Lower lobe of right lung (tissue), 2 donors: ENCODE data around the gene PNPLA1. TPM values are rescaled to one million over a fixed set of nuclear protein-coding genes. Genes with fewer than 3 reads are reported as not detected.
A peak's percentile ranks its signal among the peaks of the same experiment; 100 is the strongest.

Experiments
- ATAC-seq, 2 donors: fragments of 200-7000 bp; cut with Tn5 transposase; one replicate each; pipeline ENCODE4 v1.9.1; 2020 to 2022; ENCODE audit warnings: mild to moderate bottlenecking in 2 of 2, moderate library complexity in 2 of 2
- DNase-seq: peaks from one replicate; pipeline ENCODE4 v3.0.0-alpha.2; 2020
- H3K27ac ChIP-seq: fragments of 200-600 bp; one replicate; pipeline ENCODE4 v1.8.0; 2022
- H3K27me3 ChIP-seq: fragments of 200-600 bp; one replicate; pipeline ENCODE4 v1.8.0; 2022; ENCODE audit warnings: low read depth
- H3K36me3 ChIP-seq: fragments of 200-600 bp; one replicate; pipeline ENCODE4 v1.8.0; 2022; ENCODE audit warnings: mild to moderate bottlenecking
- H3K4me1 ChIP-seq: fragments of 200-600 bp; one replicate; pipeline ENCODE4 v1.8.0; 2022
- H3K4me3 ChIP-seq: fragments of 200-600 bp; one replicate; pipeline ENCODE4 v1.8.0; 2022; ENCODE audit warnings: mild to moderate bottlenecking
- H3K9me3 ChIP-seq: fragments of 200-600 bp; one replicate; pipeline ENCODE4 v1.8.0; 2022
- intact Hi-C: fragments of 100-400 bp; cut with DNase I; formaldehyde crosslinking; loops from one replicate; pipeline ENCODE4 v1.11.0; 2022
- total RNA-seq: library from RNA; stranded (reverse); fragmentation: NEBNext Ultra II Directional; extraction: Animal tissue kit (Norgen Biotek cat#: 25700); gene quantifications from one replicate; pipeline ENCODE4 v1.2.1, GENCODE V29; 2021
- TF ChIP-seq, protein P1 (sequence below): fragments of 200-600 bp; IDR thresholded peaks from one replicate; pipeline ENCODE4 v1.8.0; 2022; ENCODE audit warnings: antibody characterized with exemption, mild to moderate bottlenecking
- donor health status: DM: no; HTN: yes; CAD: no; lungs with severe emphysema.

Gene PNPLA1
- total RNA-seq, 1 donor from 2014 or later, result 0.27 TPM

GRCh38 chr6:36247693-36248092, 22.2 kb upstream of the PNPLA1 start:
- intact Hi-C loops, result no loop called here
- ATAC-seq, result no peak
- Histone ChIP-seq H3K4me1 (peaks cover 9% of the 10 kb centered on the region), H3K4me3 (no peak overlapping the region), H3K27me3 (no peaks in the 10 kb centered on the region), H3K27ac (peak overlapping the region; percentile 11), H3K9me3 (no peaks in the 10 kb centered on the region), H3K36me3 (no peaks in the 10 kb centered on the region)
- TF ChIP-seq, protein P1, sequence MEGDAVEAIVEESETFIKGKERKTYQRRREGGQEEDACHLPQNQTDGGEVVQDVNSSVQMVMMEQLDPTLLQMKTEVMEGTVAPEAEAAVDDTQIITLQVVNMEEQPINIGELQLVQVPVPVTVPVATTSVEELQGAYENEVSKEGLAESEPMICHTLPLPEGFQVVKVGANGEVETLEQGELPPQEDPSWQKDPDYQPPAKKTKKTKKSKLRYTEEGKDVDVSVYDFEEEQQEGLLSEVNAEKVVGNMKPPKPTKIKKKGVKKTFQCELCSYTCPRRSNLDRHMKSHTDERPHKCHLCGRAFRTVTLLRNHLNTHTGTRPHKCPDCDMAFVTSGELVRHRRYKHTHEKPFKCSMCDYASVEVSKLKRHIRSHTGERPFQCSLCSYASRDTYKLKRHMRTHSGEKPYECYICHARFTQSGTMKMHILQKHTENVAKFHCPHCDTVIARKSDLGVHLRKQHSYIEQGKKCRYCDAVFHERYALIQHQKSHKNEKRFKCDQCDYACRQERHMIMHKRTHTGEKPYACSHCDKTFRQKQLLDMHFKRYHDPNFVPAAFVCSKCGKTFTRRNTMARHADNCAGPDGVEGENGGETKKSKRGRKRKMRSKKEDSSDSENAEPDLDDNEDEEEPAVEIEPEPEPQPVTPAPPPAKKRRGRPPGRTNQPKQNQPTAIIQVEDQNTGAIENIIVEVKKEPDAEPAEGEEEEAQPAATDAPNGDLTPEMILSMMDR, result no peak
- DNase-seq, result no peak

- H3K36me3 ChIP-seq, result no peaks in the 10 kb centered on the region
- H3K9me3 ChIP-seq, result no peaks in the 10 kb centered on the region
- ATAC-seq (no peak), DNase-seq (no peak)
- H3K4me1 ChIP-seq, result peaks cover 9% of the 10 kb centered on the region
- intact Hi-C loops, result no loop called here
- TF ChIP-seq, protein P1, result no peak
- H3K27ac ChIP-seq, result no peak overlapping the region
- H3K27me3 ChIP-seq, result no peaks in the 10 kb centered on the region
- H3K4me3 ChIP-seq, result no peak overlapping the region
Measured at GRCh38 chr6:36248980-36249379, 20.9 kb upstream of the PNPLA1 start.

DNA sequence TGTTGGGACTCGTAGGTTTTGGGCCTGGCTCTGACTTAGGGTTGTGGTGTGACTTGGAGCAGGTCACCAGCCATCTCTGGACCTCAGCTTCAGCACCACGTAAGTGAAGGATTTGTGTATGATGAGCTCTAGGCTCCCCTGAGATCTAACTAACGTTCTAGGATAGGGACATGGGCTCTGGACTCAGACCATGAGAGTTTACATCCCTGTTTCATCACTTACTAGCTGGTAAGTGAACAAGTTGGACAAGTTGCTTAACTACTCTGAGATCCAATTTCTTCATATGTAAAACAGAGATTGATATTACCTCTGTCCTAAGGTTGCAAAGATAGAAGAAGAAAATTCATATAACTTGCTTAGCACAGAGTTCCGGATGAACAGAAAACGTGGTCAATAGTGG, 20.3 kb upstream of the PNPLA1 start:
- TF ChIP-seq, protein P1, result no peak
- H3K9me3 ChIP-seq, result no peaks in the 10 kb centered on the region
- no peak for ATAC-seq
- intact Hi-C loops, result no loop called here
- no peaks in the 10 kb centered on the region for H3K27me3 ChIP-seq
- no peaks in the 10 kb centered on the region for H3K36me3 ChIP-seq
- no peak for DNase-seq
- H3K27ac ChIP-seq, result no peak overlapping the region
- H3K4me3 ChIP-seq, result no peak overlapping the region
- peaks cover 9% of the 10 kb centered on the region for H3K4me1 ChIP-seq

DNA sequence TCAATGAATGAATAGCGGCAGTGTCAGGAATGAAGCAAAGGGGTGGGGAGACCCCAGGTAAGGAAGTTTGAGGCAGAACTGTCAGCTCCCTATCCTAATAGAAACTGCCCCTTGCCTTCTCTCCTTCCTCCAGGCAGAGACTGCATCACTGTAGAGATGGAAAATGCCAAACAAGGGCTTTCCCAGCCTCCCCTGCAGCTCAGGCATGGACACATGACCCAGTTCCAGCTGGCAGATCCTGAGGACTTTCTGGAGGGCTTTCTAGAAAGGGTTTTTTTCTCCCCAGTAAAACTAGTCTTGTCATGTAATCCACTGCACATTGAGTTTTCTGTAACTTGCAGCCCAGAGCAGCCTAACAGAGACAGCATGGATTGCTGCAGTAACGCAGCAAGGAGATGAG, 17.9 kb upstream of the PNPLA1 start:
- H3K4me3 ChIP-seq, result no peak overlapping the region

DNA sequence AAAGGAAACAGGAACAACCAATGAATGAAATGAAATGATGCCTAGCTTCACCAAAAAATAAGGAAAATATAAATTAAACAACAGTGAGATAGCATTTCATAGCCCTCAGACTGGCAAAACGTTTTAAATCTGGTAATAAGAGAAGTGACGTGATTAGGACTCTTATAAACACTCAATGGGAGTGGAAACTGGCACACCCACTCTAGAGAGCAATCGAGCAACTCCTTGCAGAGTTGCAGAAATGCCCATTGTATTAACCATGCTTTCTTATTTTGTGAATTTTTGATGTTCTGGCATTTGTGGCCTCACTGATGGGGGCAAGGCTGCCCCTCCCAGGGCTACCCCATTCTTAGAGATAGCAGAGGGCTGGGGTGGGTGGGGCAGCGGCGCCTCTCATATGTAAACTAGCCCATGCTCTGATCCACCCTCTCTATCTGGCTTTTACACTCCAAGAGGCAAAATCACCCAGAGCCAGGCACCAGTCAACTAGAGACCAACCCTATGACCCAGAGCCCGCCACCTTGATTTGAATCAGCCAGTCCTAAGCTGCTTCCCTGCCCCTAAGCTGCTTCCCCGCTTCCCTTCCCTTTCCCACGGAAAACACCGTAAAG, 6.4 kb upstream of the PNPLA1 start:
- intact Hi-C loops, result no loop called here
- Histone ChIP-seq H3K4me3 (no peak overlapping the region), H3K27ac (no peak overlapping the region), H3K27me3 (peaks cover 3% of the 10 kb centered on the region), H3K4me1 (no peaks in the 10 kb centered on the region), H3K9me3 (peaks cover 8% of the 10 kb centered on the region), H3K36me3 (no peaks in the 10 kb centered on the region)
- TF ChIP-seq, protein P1, result no peak
- ATAC-seq (peak in 1 of 2 donors; percentile 52), DNase-seq (no peak)

More for the DNA sequence above, 17.9 kb upstream of the PNPLA1 start:
- intact Hi-C loops, result no loop called here
- ATAC-seq, result no peak
- Histone ChIP-seq H3K4me1 (peaks cover 9% of the 10 kb centered on the region), H3K27ac (no peak overlapping the region), H3K27me3 (no peaks in the 10 kb centered on the region), H3K36me3 (no peaks in the 10 kb centered on the region), H3K9me3 (no peaks in the 10 kb centered on the region)
- DNase-seq, result no peak
- TF ChIP-seq, protein P1, result no peak
